H9 (cell line): ENCODE measurements around the gene CD151. TPM values are rescaled to one million over a fixed set of nuclear protein-coding genes. Genes with fewer than 3 reads are reported as not detected.

Experiments
- DNase-seq: peaks from one replicate; pipeline ENCODE4 v3.0.0-alpha.2; 2017
- H2AFZ ChIP-seq: one replicate; pipeline ENCODE4 v1.6.1; 2013; ENCODE audit warnings: mild to moderate bottlenecking, low read length, control low read depth, moderate library complexity
- H2AK5ac ChIP-seq: 2 replicates; pipeline ENCODE4 v1.6.1; 2013; ENCODE audit warnings: low read length, control low read depth, mixed read lengths; ENCODE audit not compliant: insufficient read length
- H2BK120ac ChIP-seq: one replicate; pipeline ENCODE4 v1.6.1; 2013; ENCODE audit warnings: low read depth, mild to moderate bottlenecking, low read length, control low read depth, inconsistent platforms; ENCODE audit not compliant: poor library complexity, severe bottlenecking
- H2BK12ac ChIP-seq: 2 replicates; pipeline ENCODE4 v1.6.1; 2013; ENCODE audit warnings: low read length, control low read depth, mixed read lengths, low read depth; ENCODE audit not compliant: insufficient read length
- H2BK15ac ChIP-seq: 2 replicates; pipeline ENCODE4 v1.6.1; 2013; ENCODE audit warnings: low read depth, low read length, control low read depth
- H2BK20ac ChIP-seq: one replicate; pipeline ENCODE4 v1.6.1; 2013; ENCODE audit warnings: low read depth, mild to moderate bottlenecking, low read length, control low read depth, inconsistent platforms; ENCODE audit not compliant: poor library complexity, severe bottlenecking
- H2BK5ac ChIP-seq: 2 replicates; pipeline ENCODE4 v1.6.1; 2013; ENCODE audit warnings: low read length, control low read depth, mixed read lengths; ENCODE audit not compliant: insufficient read length
- H3K14ac ChIP-seq: 2 replicates; pipeline ENCODE4 v1.6.1; 2013; ENCODE audit warnings: low read length, control low read depth; ENCODE audit not compliant: insufficient read depth
- H3K18ac ChIP-seq: 2 replicates; pipeline ENCODE4 v1.6.1; 2013; ENCODE audit warnings: low read depth, mild to moderate bottlenecking, mixed read lengths, low read length, control low read depth; ENCODE audit not compliant: insufficient read length
- H3K23ac ChIP-seq: 2 replicates; pipeline ENCODE4 v1.6.1; 2013; ENCODE audit warnings: low read length, control low read depth, mixed read lengths, low read depth; ENCODE audit not compliant: insufficient read length
- H3K23me2 ChIP-seq: 2 replicates; pipeline ENCODE4 v1.6.1; 2013; ENCODE audit warnings: low read depth, mild to moderate bottlenecking, mixed read lengths, low read length, control low read depth; ENCODE audit not compliant: insufficient read length, poor library complexity, severe bottlenecking
- H3K27ac ChIP-seq: 2 replicates; pipeline ENCODE4 v1.5.1; 2013; ENCODE audit warnings: low read length, control low read depth, mixed read lengths, low read depth; ENCODE audit not compliant: insufficient read length
- H3K27me3 ChIP-seq: 2 replicates; pipeline ENCODE4 v1.6.1; 2013; ENCODE audit warnings: low read length, control low read depth, inconsistent platforms; ENCODE audit not compliant: insufficient read depth
- H3K4ac ChIP-seq: 2 replicates; pipeline ENCODE4 v1.6.1; 2013; ENCODE audit warnings: low read depth, mild to moderate bottlenecking, control low read depth, inconsistent platforms, low read length, moderate library complexity
- H3K4me1 ChIP-seq: 2 replicates; pipeline ENCODE4 v1.6.1; 2013; ENCODE audit warnings: low read length, control low read depth, inconsistent platforms; ENCODE audit not compliant: insufficient read depth
- H3K4me2 ChIP-seq: 2 replicates; pipeline ENCODE4 v1.6.1; 2013; ENCODE audit warnings: low read length, control low read depth, mixed read lengths; ENCODE audit not compliant: insufficient read length, insufficient read depth
- H3K56ac ChIP-seq: 2 replicates; pipeline ENCODE4 v1.6.1; 2013; ENCODE audit warnings: low read depth, mild to moderate bottlenecking, mixed read lengths, low read length, control low read depth; ENCODE audit not compliant: insufficient read length
- H3K79me1 ChIP-seq: 2 replicates; pipeline ENCODE4 v1.6.1; 2013; ENCODE audit warnings: low read depth, mild to moderate bottlenecking, moderate library complexity, low read length, control low read depth, inconsistent platforms; ENCODE audit not compliant: insufficient read depth, poor library complexity, severe bottlenecking
- H3K79me2 ChIP-seq: 2 replicates; pipeline ENCODE4 v1.6.1; 2013; ENCODE audit warnings: low read length, control low read depth, inconsistent platforms; ENCODE audit not compliant: insufficient read depth
- H3K9ac ChIP-seq: 2 replicates; pipeline ENCODE4 v1.6.1; 2013; ENCODE audit warnings: low read length, control low read depth, mixed read lengths; ENCODE audit not compliant: insufficient read length; ENCODE audit errors: extremely low read depth
- H3K9me3 ChIP-seq: one replicate; pipeline ENCODE4 v1.6.1; 2013; ENCODE audit warnings: low read depth, low read length, inconsistent platforms; ENCODE audit not compliant: control insufficient read depth
- H3T11ph ChIP-seq: one replicate; pipeline ENCODE4 v1.6.1; 2013; ENCODE audit warnings: mild to moderate bottlenecking, low read length, control low read depth, inconsistent platforms
- H4K20me1 ChIP-seq: one replicate; pipeline ENCODE4 v1.6.1; 2013; ENCODE audit not compliant: control insufficient read depth, insufficient read length, insufficient read depth
- H4K5ac ChIP-seq: 2 replicates; pipeline ENCODE4 v1.6.1; 2013; ENCODE audit warnings: low read depth, mild to moderate bottlenecking, mixed read lengths, low read length, control low read depth; ENCODE audit not compliant: insufficient read length
- H4K8ac ChIP-seq: replicated peaks from 2 replicates; pipeline ENCODE4 v1.6.1; 2013; ENCODE audit warnings: low read length, control low read depth, mixed read lengths, low read depth; ENCODE audit not compliant: insufficient read length
- H4K91ac ChIP-seq: 2 replicates; pipeline ENCODE4 v1.6.1; 2013; ENCODE audit warnings: low read depth, mild to moderate bottlenecking, moderate library complexity, mixed read lengths, low read length, control low read depth; ENCODE audit not compliant: insufficient read length
- H3K27ac Mint-ChIP-seq, 3 experiments: 2 replicates in 2 of 3; 3 replicates in 1 of 3; pipeline ENCODE4 v1.8.0; 2020 to 2021; ENCODE audit warnings: mixed read lengths in 3 of 3, mild to moderate bottlenecking in 1 of 3, moderate library complexity in 1 of 3
- H3K27me3 Mint-ChIP-seq: 2 replicates; pipeline ENCODE4 v1.8.0; 2021; ENCODE audit warnings: low read depth, mild to moderate bottlenecking, moderate library complexity, mixed read lengths
- H3K36me3 Mint-ChIP-seq, 3 experiments: 2 replicates in 2 of 3; 3 replicates in 1 of 3; pipeline ENCODE4 v1.8.0; 2020 to 2021; ENCODE audit warnings: low read depth in 3 of 3, mixed read lengths in 3 of 3; ENCODE audit not compliant: insufficient read depth in 1 of 3
- H3K4me1 Mint-ChIP-seq, 2 experiments: 2 replicates each; pipeline ENCODE4 v1.8.0; 2020; ENCODE audit warnings: mixed read lengths in 2 of 2
- H3K4me3 Mint-ChIP-seq, 2 experiments: 2 replicates in 1 of 2; 3 replicates in 1 of 2; pipeline ENCODE4 v1.8.0; 2020 to 2021; ENCODE audit warnings: mild to moderate bottlenecking in 2 of 2, mixed read lengths in 2 of 2, moderate library complexity in 1 of 2
- H3K9me3 Mint-ChIP-seq, 2 experiments: 2 replicates in 1 of 2; 3 replicates in 1 of 2; pipeline ENCODE4 v1.8.0; 2020; ENCODE audit warnings: mild to moderate bottlenecking in 2 of 2, mixed read lengths in 2 of 2, moderate library complexity in 1 of 2
- WGBS: extraction: QIAGEN DNeasy Blood & Tissue Kit; methylation state at CpG from one replicate; pipeline ENCODE4 v1.1.7; 2013; ENCODE audit warnings: missing lambda C conversion rate, low lambda C conversion rate, mixed read lengths; ENCODE audit not compliant: insufficient read length; ENCODE audit errors: extremely low coverage; 5-methylcytosine and 5-hydroxymethylcytosine counted together
- total RNA-seq: library from RNA; stranded (reverse); gene quantifications from 2 replicates; pipeline ENCODE4 v1.2.1, GENCODE V29; 2021
- TF ChIP-seq, protein P1 (sequence below): fragments of 200-600 bp; sonication (generic); conservative IDR thresholded peaks from 3 replicates; pipeline ENCODE4 v1.8.0; 2021; ENCODE audit warnings: antibody characterized with exemption, mild to moderate bottlenecking

CD151 gene
- total RNA-seq, 1 experiment from 2014 or later, result 138 TPM

DNA sequence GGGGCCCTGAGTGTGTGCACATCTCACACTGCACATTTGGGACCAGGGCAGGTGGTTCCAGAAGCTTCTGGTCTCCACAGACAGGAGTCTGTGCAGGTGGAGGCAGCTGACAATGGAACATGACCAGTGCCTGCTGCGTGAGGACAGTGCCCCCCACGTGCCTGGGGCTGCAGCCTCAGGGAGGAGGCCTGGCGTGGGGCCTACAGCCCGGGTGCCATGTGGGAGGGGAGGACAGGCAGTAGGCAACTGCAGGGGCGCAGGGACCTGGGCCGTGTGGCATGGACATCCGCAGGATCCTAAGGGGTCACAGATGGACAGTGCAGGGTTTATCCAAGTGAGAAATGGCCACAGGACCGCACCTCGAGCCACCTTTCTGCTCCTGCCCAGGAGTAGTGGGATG, 38.7 kb downstream of the CD151 start:
- H3K79me1 ChIP-seq, result no peaks in the 10 kb centered on the region
- H2AK5ac ChIP-seq, result no peak overlapping the region
- no peak overlapping the region for H2BK5ac ChIP-seq
- Mint-ChIP-seq H3K36me3 (peaks cover 14 to 41% (median 37%) of the 10 kb centered on the region in 3 experiments), H3K4me1 (peaks cover 4 to 7% of the 10 kb centered on the region in 2 experiments), H3K9me3 (no peaks in the 10 kb centered on the region), H3K27ac (no peak overlapping the region), H3K27me3 (peaks cover 3% of the 10 kb centered on the region; the same call in 1 of the 2 replicates), H3K4me3 (no peak overlapping the region)
- H3K9me3 ChIP-seq, result no peaks in the 10 kb centered on the region
- DNase-seq, result no peak
- H4K20me1 ChIP-seq, result no peaks in the 10 kb centered on the region
- H2AFZ ChIP-seq, result no peak overlapping the region
- no peak overlapping the region for H3K4me2 ChIP-seq
- no peak overlapping the region for H2BK20ac ChIP-seq
- H4K91ac ChIP-seq, result no peak overlapping the region
- H3K23me2 ChIP-seq, result no peaks in the 10 kb centered on the region
- no peak overlapping the region for H3K56ac ChIP-seq
- no peak overlapping the region for H3K18ac ChIP-seq
- no peak overlapping the region for H2BK15ac ChIP-seq
- H3K4ac ChIP-seq, result no peak overlapping the region
- H4K5ac ChIP-seq, result no peak overlapping the region
- no peaks in the 10 kb centered on the region for H3K27me3 ChIP-seq
- no peak overlapping the region for H3T11ph ChIP-seq
- no peak overlapping the region for H3K27ac ChIP-seq
- H4K8ac ChIP-seq, result no peak overlapping the region
- WGBS, result no CpG with 5 or more reads among the region's 9 CpGs
- no peak overlapping the region for H3K14ac ChIP-seq
- H3K4me1 ChIP-seq, result no peaks in the 10 kb centered on the region
- TF ChIP-seq, protein P1, sequence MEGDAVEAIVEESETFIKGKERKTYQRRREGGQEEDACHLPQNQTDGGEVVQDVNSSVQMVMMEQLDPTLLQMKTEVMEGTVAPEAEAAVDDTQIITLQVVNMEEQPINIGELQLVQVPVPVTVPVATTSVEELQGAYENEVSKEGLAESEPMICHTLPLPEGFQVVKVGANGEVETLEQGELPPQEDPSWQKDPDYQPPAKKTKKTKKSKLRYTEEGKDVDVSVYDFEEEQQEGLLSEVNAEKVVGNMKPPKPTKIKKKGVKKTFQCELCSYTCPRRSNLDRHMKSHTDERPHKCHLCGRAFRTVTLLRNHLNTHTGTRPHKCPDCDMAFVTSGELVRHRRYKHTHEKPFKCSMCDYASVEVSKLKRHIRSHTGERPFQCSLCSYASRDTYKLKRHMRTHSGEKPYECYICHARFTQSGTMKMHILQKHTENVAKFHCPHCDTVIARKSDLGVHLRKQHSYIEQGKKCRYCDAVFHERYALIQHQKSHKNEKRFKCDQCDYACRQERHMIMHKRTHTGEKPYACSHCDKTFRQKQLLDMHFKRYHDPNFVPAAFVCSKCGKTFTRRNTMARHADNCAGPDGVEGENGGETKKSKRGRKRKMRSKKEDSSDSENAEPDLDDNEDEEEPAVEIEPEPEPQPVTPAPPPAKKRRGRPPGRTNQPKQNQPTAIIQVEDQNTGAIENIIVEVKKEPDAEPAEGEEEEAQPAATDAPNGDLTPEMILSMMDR, result no peak
- H3K23ac ChIP-seq, result no peak overlapping the region
- H2BK12ac ChIP-seq, result no peak overlapping the region
- no peak overlapping the region for H2BK120ac ChIP-seq
- H3K9ac ChIP-seq, result no peak overlapping the region
- no peaks in the 10 kb centered on the region for H3K79me2 ChIP-seq
